K562 (cell line): Measurements from ENCODE around the gene IFI30.

Experiments
- CTCF ChIP-seq, 3 experiments: IDR thresholded peaks in 2 of 3; conservative IDR thresholded peaks in 1 of 3; 2 replicates each; pipeline ENCODE4 v1.5.1; 2011 to 2012; ENCODE audit warnings: low read length in 3 of 3, mild to moderate bottlenecking in 3 of 3, control low read depth in 2 of 3, improper control_type of control experiment in 1 of 3, inconsistent platforms in 1 of 3, low read depth in 1 of 3, mixed read lengths in 1 of 3, moderate library complexity in 1 of 3; ENCODE audit not compliant: insufficient read depth in 2 of 3
- ETV6 ChIP-seq, 3 experiments: fragments of 150-350 bp in 1 of 3; sonication (generic) in 1 of 3; formaldehyde crosslinking in 1 of 3; IDR thresholded peaks; 2 replicates each; pipeline versions ENCODE4 v1.6.1 to v1.8.0; 2014 to 2022; ENCODE audit warnings: borderline replicate concordance in 2 of 3, low read depth in 2 of 3, antibody characterized with exemption in 1 of 3, low read length in 1 of 3, mild to moderate bottlenecking in 1 of 3, missing genetic modification reagents in 1 of 3
- FOS ChIP-seq: IDR thresholded peaks from 3 replicates; pipeline ENCODE4 v1.6.1; 2011; ENCODE audit not compliant: insufficient read length; ENCODE audit errors: extremely low read depth
- MXI1 ChIP-seq: IDR thresholded peaks from 2 replicates; pipeline ENCODE4 v1.6.1; 2011; ENCODE audit warnings: low read depth, mild to moderate bottlenecking, improper control_type of control experiment, low read length
- POLR2A ChIP-seq: fragments of 450-650 bp; conservative IDR thresholded peaks from 2 replicates; pipeline ENCODE4 v1.6.1; 2016
- XRCC3 ChIP-seq: fragments of 450-650 bp; IDR thresholded peaks from 2 replicates; pipeline ENCODE4 v1.6.1; 2017; ENCODE audit warnings: mild to moderate bottlenecking, moderate library complexity
- ZNF589 ChIP-seq: fragments of 200-800 bp; sonication (Bioruptor generic); IDR thresholded peaks from 2 replicates; pipeline ENCODE4 v1.6.1; 2016; ENCODE audit warnings: low read depth, missing genetic modification characterization, missing compliant biosample characterization
- TF ChIP-seq, protein P1 (sequence below): sonication (generic); formaldehyde crosslinking; IDR thresholded peaks from 2 replicates; pipeline ENCODE4 v1.8.0; 2022; ENCODE audit warnings: missing genetic modification reagents, mild to moderate bottlenecking, borderline replicate concordance
- TF ChIP-seq, protein P2 (sequence below), 2 experiments: fragments of 450-650 bp; formaldehyde crosslinking in 1 of 2; IDR thresholded peaks; 2 replicates each; pipeline versions ENCODE4 v1.4.0 to v1.6.1; 2014 to 2020; ENCODE audit warnings: mild to moderate bottlenecking in 2 of 2, borderline replicate concordance in 1 of 2, low read depth in 1 of 2
- TF ChIP-seq, protein P3 (sequence below): sonication (generic); formaldehyde crosslinking; IDR thresholded peaks from 2 replicates; pipeline ENCODE4 v1.8.0; 2022; ENCODE audit warnings: mild to moderate bottlenecking, missing genetic modification reagents, borderline replicate concordance
- TF ChIP-seq, protein P4 (sequence below): conservative IDR thresholded peaks from 2 replicates; pipeline ENCODE4 v1.6.1; 2011; ENCODE audit warnings: low read depth, mild to moderate bottlenecking, low read length; ENCODE audit not compliant: control insufficient read depth

DNA sequence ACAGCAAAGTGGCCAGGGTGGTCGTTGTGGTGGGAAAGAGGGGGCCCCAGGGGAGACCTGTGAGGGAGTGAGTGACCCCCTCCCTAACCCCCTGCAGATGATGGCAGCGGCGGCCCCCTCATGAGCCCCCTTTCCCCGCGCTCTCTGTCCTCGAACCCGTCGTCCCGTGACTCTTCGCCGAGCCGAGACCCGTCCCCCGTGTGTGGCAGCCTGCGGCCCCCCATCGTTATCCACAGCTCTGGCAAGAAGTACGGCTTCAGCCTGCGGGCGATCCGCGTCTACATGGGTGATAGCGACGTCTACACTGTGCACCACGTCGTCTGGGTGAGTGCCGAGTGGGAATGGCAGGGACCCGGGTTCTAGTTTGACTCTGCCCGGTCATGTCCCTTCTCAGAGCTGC, 28.7 kb upstream of the IFI30 start:
- TF ChIP-seq, protein P1, sequence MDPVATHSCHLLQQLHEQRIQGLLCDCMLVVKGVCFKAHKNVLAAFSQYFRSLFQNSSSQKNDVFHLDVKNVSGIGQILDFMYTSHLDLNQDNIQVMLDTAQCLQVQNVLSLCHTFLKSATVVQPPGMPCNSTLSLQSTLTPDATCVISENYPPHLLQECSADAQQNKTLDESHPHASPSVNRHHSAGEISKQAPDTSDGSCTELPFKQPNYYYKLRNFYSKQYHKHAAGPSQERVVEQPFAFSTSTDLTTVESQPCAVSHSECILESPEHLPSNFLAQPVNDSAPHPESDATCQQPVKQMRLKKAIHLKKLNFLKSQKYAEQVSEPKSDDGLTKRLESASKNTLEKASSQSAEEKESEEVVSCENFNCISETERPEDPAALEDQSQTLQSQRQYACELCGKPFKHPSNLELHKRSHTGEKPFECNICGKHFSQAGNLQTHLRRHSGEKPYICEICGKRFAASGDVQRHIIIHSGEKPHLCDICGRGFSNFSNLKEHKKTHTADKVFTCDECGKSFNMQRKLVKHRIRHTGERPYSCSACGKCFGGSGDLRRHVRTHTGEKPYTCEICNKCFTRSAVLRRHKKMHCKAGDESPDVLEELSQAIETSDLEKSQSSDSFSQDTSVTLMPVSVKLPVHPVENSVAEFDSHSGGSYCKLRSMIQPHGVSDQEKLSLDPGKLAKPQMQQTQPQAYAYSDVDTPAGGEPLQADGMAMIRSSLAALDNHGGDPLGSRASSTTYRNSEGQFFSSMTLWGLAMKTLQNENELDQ, result no peak
- TF ChIP-seq, protein P2, sequence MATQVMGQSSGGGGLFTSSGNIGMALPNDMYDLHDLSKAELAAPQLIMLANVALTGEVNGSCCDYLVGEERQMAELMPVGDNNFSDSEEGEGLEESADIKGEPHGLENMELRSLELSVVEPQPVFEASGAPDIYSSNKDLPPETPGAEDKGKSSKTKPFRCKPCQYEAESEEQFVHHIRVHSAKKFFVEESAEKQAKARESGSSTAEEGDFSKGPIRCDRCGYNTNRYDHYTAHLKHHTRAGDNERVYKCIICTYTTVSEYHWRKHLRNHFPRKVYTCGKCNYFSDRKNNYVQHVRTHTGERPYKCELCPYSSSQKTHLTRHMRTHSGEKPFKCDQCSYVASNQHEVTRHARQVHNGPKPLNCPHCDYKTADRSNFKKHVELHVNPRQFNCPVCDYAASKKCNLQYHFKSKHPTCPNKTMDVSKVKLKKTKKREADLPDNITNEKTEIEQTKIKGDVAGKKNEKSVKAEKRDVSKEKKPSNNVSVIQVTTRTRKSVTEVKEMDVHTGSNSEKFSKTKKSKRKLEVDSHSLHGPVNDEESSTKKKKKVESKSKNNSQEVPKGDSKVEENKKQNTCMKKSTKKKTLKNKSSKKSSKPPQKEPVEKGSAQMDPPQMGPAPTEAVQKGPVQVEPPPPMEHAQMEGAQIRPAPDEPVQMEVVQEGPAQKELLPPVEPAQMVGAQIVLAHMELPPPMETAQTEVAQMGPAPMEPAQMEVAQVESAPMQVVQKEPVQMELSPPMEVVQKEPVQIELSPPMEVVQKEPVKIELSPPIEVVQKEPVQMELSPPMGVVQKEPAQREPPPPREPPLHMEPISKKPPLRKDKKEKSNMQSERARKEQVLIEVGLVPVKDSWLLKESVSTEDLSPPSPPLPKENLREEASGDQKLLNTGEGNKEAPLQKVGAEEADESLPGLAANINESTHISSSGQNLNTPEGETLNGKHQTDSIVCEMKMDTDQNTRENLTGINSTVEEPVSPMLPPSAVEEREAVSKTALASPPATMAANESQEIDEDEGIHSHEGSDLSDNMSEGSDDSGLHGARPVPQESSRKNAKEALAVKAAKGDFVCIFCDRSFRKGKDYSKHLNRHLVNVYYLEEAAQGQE (IDR thresholded peaks at IDR 0.05; ENCODE audit: borderline replicate concordance), result no peak
- TF ChIP-seq, protein P2 (CRISPR knock-in tag; IDR thresholded peaks at IDR 0.05; ENCODE audit: low read depth), result no peak
- TF ChIP-seq CTCF (IDR thresholded peaks at IDR 0.05 in 2 of 3, conservative IDR thresholded peaks at IDR 0.05 in 1 of 3; ENCODE audit: insufficient read depth in 2 of 3, low read depth in 1 of 3, low read length in 3 of 3) (no peak), ZNF589 (CRISPR knock-in tag) (no peak), ETV6 (IDR thresholded peaks at IDR 0.05; ENCODE audit: borderline replicate concordance in 1 of 2, low read depth in 2 of 2, low read length in 1 of 2) (no peak), ETV6 (CRISPR knock-in tag; IDR thresholded peaks at IDR 0.05; ENCODE audit: borderline replicate concordance) (no peak), XRCC3 (no peak), MXI1 (no peak), POLR2A (no peak), FOS (no peak)
- TF ChIP-seq, protein P3, sequence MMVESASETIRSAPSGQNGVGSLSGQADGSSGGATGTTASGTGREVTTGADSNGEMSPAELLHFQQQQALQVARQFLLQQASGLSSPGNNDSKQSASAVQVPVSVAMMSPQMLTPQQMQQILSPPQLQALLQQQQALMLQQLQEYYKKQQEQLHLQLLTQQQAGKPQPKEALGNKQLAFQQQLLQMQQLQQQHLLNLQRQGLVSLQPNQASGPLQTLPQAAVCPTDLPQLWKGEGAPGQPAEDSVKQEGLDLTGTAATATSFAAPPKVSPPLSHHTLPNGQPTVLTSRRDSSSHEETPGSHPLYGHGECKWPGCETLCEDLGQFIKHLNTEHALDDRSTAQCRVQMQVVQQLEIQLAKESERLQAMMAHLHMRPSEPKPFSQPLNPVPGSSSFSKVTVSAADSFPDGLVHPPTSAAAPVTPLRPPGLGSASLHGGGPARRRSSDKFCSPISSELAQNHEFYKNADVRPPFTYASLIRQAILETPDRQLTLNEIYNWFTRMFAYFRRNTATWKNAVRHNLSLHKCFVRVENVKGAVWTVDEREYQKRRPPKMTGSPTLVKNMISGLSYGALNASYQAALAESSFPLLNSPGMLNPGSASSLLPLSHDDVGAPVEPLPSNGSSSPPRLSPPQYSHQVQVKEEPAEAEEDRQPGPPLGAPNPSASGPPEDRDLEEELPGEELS (CRISPR knock-in tag), result no peak
- TF ChIP-seq, protein P4, sequence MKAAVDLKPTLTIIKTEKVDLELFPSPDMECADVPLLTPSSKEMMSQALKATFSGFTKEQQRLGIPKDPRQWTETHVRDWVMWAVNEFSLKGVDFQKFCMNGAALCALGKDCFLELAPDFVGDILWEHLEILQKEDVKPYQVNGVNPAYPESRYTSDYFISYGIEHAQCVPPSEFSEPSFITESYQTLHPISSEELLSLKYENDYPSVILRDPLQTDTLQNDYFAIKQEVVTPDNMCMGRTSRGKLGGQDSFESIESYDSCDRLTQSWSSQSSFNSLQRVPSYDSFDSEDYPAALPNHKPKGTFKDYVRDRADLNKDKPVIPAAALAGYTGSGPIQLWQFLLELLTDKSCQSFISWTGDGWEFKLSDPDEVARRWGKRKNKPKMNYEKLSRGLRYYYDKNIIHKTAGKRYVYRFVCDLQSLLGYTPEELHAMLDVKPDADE, result no peak
